Brain microvascular endothelial cell (primary cell): Measurements from ENCODE around the gene MYO1G.
A peak's percentile ranks its signal among the peaks of the same experiment; 100 is the strongest.

ENCODE experiments used
- DNase-seq: peaks from one replicate; pipeline ENCODE4 v3.0.0-alpha.2; 2020
- H3K27ac ChIP-seq: fragments of 250-450 bp; sonication (Bioruptor Pico); 2 replicates; pipeline ENCODE4 v1.5.1; 2020; ENCODE audit warnings: mild to moderate bottlenecking, moderate library complexity
- H3K27me3 ChIP-seq: fragments of 250-450 bp; sonication (Bioruptor Pico); replicated peaks from 2 replicates; pipeline ENCODE4 v1.5.1; 2020; ENCODE audit warnings: mild to moderate bottlenecking
- H3K36me3 ChIP-seq: fragments of 250-450 bp; sonication (Bioruptor Pico); replicated peaks from 2 replicates; pipeline ENCODE4 v1.5.1; 2020; ENCODE audit warnings: mild to moderate bottlenecking
- H3K4me3 ChIP-seq: 2 replicates; pipeline ENCODE4 v1.5.1; 2011; ENCODE audit warnings: low read depth, mild to moderate bottlenecking, control low read depth, low read length, moderate library complexity
- CTCF ChIP-seq: IDR thresholded peaks from 2 replicates; pipeline ENCODE4 v1.5.1; 2011; ENCODE audit warnings: low read depth, mild to moderate bottlenecking, moderate library complexity, low read length, control low read depth, inconsistent platforms; ENCODE audit errors: missing control alignments
- in situ Hi-C: cut with HindIII; loops from 2 replicates; pipeline ENCODE4 v1.10.0; 2017; ENCODE audit warnings: low sequenced_read_pairs, low pct_ligation_motif_present

The MYO1G gene

GRCh38 chr7:44983742-44984477 lies 5.1 kb upstream of the MYO1G start:
- Histone ChIP-seq H3K27ac (no peak overlapping the region), H3K36me3 (peaks cover 40% of the 10 kb centered on the region)
- in situ Hi-C loops, result no loop called here

GRCh38 chr7:44982970-44983369 lies 4.2 kb upstream of the MYO1G start:
- Histone ChIP-seq H3K27ac (no peak overlapping the region), H3K36me3 (peaks cover 40% of the 10 kb centered on the region), H3K4me3 (no peak overlapping the region), H3K27me3 (no peaks in the 10 kb centered on the region)
- TF ChIP-seq CTCF, result no peak
- in situ Hi-C loops, result no loop called here
- no peak for DNase-seq

More at GRCh38 chr7:44983742-44984477, 5.1 kb upstream of the MYO1G start:
- TF ChIP-seq CTCF, result no peak
- DNase-seq, result no peak
- no peaks in the 10 kb centered on the region for H3K27me3 ChIP-seq
- H3K4me3 ChIP-seq, result peak overlapping the region; percentile 95

- H3K36me3 ChIP-seq, result peaks cover 40% of the 10 kb centered on the region
Measured at GRCh38 chr7:44982535-44982923, 3.7 kb upstream of the MYO1G start.

GRCh38 chr7:44981035-44981706 lies 2.4 kb upstream of the MYO1G start:
- Histone ChIP-seq H3K4me3 (no peak overlapping the region), H3K36me3 (peaks cover 40% of the 10 kb centered on the region), H3K27ac (peak overlapping the region; percentile 75), H3K27me3 (no peaks in the 10 kb centered on the region)
- DNase-seq, result no peak
- in situ Hi-C loops, result no loop called here
- no peak for TF ChIP-seq CTCF

More at GRCh38 chr7:44982535-44982923, 3.7 kb upstream of the MYO1G start:
- Histone ChIP-seq H3K27me3 (no peaks in the 10 kb centered on the region), H3K4me3 (no peak overlapping the region), H3K27ac (no peak overlapping the region)
- DNase-seq, result no peak
- no peak for TF ChIP-seq CTCF
- in situ Hi-C loops, result no loop called here

- in situ Hi-C loops, result no loop called here
- no peak overlapping the region for H3K4me3 ChIP-seq
- peak overlapping the region; percentile 75 for H3K27ac ChIP-seq
- peak; percentile 51 for DNase-seq
- peaks cover 40% of the 10 kb centered on the region for H3K36me3 ChIP-seq
- no peak for TF ChIP-seq CTCF
- H3K27me3 ChIP-seq, result no peaks in the 10 kb centered on the region
Measured at GRCh38 chr7:44980393-44981034, 1.7 kb upstream of the MYO1G start.
